ENCODE data around the gene SLC28A1.
A peak's percentile ranks its signal among the peaks of the same experiment; 100 is the strongest.

The SLC28A1 gene

GRCh38 chr15:84857418-84858004 lies 27.0 kb upstream of the SLC28A1 start:
- Histone ChIP-seq H3K23ac (ENCODE audit: low read length) (no peak overlapping the region), H3K36me3 (ENCODE audit: control insufficient read depth in 1 of 2, insufficient read depth in 2 of 2, low read length in 2 of 2) (peaks cover 37 to 45% of the 10 kb centered on the region in 2 experiments), H3K4me3 (ENCODE audit: low read depth, low read length) (no peak overlapping the region), H2AK5ac (ENCODE audit: low read length) (no peak overlapping the region), H3K9me3 (ENCODE audit: insufficient read depth, low read depth, low read length) (no peaks in the 10 kb centered on the region), H2BK5ac (ENCODE audit: low read depth, low read length, poor library complexity) (no peak overlapping the region), H3K4ac (ENCODE audit: low read depth, low read length) (no peak overlapping the region), H3K79me2 (ENCODE audit: control insufficient read depth, insufficient read depth, low read length, poor library complexity) (no peaks in the 10 kb centered on the region), H3K4me1 (ENCODE audit: control insufficient read depth in 1 of 2, insufficient read depth in 2 of 2, low read length in 2 of 2) (peaks cover 2 to 4% of the 10 kb centered on the region in 2 experiments), H3K14ac (ENCODE audit: low read length) (no peak overlapping the region), H3K27ac (ENCODE audit: low read depth, low read length) (no peak overlapping the region), H4K12ac (ENCODE audit: low read depth, low read length) (no peak overlapping the region), H2BK12ac (ENCODE audit: low read length) (no peak overlapping the region), H4K8ac (ENCODE audit: low read depth, low read length) (no peak overlapping the region), H3K18ac (ENCODE audit: low read length) (no peak overlapping the region), H2AFZ (ENCODE audit: insufficient read depth, low read length, poor library complexity) (no peak overlapping the region), H3K27me3 (ENCODE audit: insufficient read depth, low read length) (no peaks in the 10 kb centered on the region), H2BK120ac (ENCODE audit: insufficient read depth, low read length, poor library complexity) (no peak overlapping the region), H4K91ac (ENCODE audit: low read depth, low read length) (peak overlapping the region; percentile 15), H3K79me1 (ENCODE audit: low read length) (no peaks in the 10 kb centered on the region), H3K4me2 (ENCODE audit: low read length) (no peak overlapping the region), H3K9ac (ENCODE audit: low read length) (no peak overlapping the region)
- DNase-seq = no peak
- WGBS (ENCODE audit: extremely low coverage, insufficient coverage, insufficient read length) = no CpG with 5 or more reads among the region's 15 CpGs

- H3K79me1 ChIP-seq (ENCODE audit: low read length) = no peaks in the 10 kb centered on the region
- H3K4me2 ChIP-seq (ENCODE audit: low read length) = no peak overlapping the region
- peak in 1 of 2 donors; percentile 17 for DNase-seq
- H3K18ac ChIP-seq (ENCODE audit: low read length) = no peak overlapping the region
- no peak overlapping the region for H2BK5ac ChIP-seq (ENCODE audit: low read depth, low read length, poor library complexity)
- no peak overlapping the region for H3K4ac ChIP-seq (ENCODE audit: low read depth, low read length)
- no peaks in the 10 kb centered on the region for H3K27me3 ChIP-seq (ENCODE audit: insufficient read depth, low read length)
- no peak overlapping the region for H2BK12ac ChIP-seq (ENCODE audit: low read length)
- no peaks in the 10 kb centered on the region for H3K9me3 ChIP-seq (ENCODE audit: insufficient read depth, low read depth, low read length)
- H3K4me1 ChIP-seq (ENCODE audit: control insufficient read depth in 1 of 2, insufficient read depth in 2 of 2, low read length in 2 of 2) = peaks cover 2 to 4% of the 10 kb centered on the region in 2 experiments
- H3K27ac ChIP-seq (ENCODE audit: low read depth, low read length) = no peak overlapping the region
- no peak overlapping the region for H2AFZ ChIP-seq (ENCODE audit: insufficient read depth, low read length, poor library complexity)
- no peak overlapping the region for H4K12ac ChIP-seq (ENCODE audit: low read depth, low read length)
- H4K8ac ChIP-seq (ENCODE audit: low read depth, low read length) = no peak overlapping the region
- H3K4me3 ChIP-seq (ENCODE audit: low read depth, low read length) = no peak overlapping the region
- no peaks in the 10 kb centered on the region for H3K79me2 ChIP-seq (ENCODE audit: control insufficient read depth, insufficient read depth, low read length, poor library complexity)
- no peak overlapping the region for H3K23ac ChIP-seq (ENCODE audit: low read length)
- peaks cover 40 to 50% of the 10 kb centered on the region in 2 experiments for H3K36me3 ChIP-seq (ENCODE audit: control insufficient read depth in 1 of 2, insufficient read depth in 2 of 2, low read length in 2 of 2)
- no CpG with 5 or more reads among the region's 11 CpGs for WGBS (ENCODE audit: extremely low coverage, insufficient coverage, insufficient read length)
- H2AK5ac ChIP-seq (ENCODE audit: low read length) = no peak overlapping the region
- no peak overlapping the region for H2BK120ac ChIP-seq (ENCODE audit: insufficient read depth, low read length, poor library complexity)
- no peak overlapping the region for H3K14ac ChIP-seq (ENCODE audit: low read length)
- no peak overlapping the region for H3K9ac ChIP-seq (ENCODE audit: low read length)
- no peak overlapping the region for H4K91ac ChIP-seq (ENCODE audit: low read depth, low read length)
These were observed 26.2 kb upstream of the SLC28A1 start for GRCh38 chr15:84858231-84858630.

- H3K36me3 ChIP-seq (ENCODE audit: control insufficient read depth in 1 of 2, insufficient read depth in 2 of 2, low read length in 2 of 2) = peaks cover 44 to 56% of the 10 kb centered on the region in 2 experiments
- H3K18ac ChIP-seq (ENCODE audit: low read length) = no peak overlapping the region
- H3K9me3 ChIP-seq (ENCODE audit: insufficient read depth, low read depth, low read length) = no peaks in the 10 kb centered on the region
- H4K91ac ChIP-seq (ENCODE audit: low read depth, low read length) = no peak overlapping the region
- no peak overlapping the region for H3K9ac ChIP-seq (ENCODE audit: low read length)
- no peak overlapping the region for H2AFZ ChIP-seq (ENCODE audit: insufficient read depth, low read length, poor library complexity)
- H3K4me2 ChIP-seq (ENCODE audit: low read length) = no peak overlapping the region
- no peak overlapping the region for H3K27ac ChIP-seq (ENCODE audit: low read depth, low read length)
- H4K8ac ChIP-seq (ENCODE audit: low read depth, low read length) = no peak overlapping the region
- no CpG with 5 or more reads among the region's 8 CpGs for WGBS (ENCODE audit: extremely low coverage, insufficient coverage, insufficient read length)
- H3K4me3 ChIP-seq (ENCODE audit: low read depth, low read length) = no peak overlapping the region
- H2BK5ac ChIP-seq (ENCODE audit: low read depth, low read length, poor library complexity) = no peak overlapping the region
- H3K27me3 ChIP-seq (ENCODE audit: insufficient read depth, low read length) = no peaks in the 10 kb centered on the region
- no peak overlapping the region for H2BK12ac ChIP-seq (ENCODE audit: low read length)
- no peaks in the 10 kb centered on the region for H3K79me1 ChIP-seq (ENCODE audit: low read length)
- no peak overlapping the region for H3K14ac ChIP-seq (ENCODE audit: low read length)
- H2AK5ac ChIP-seq (ENCODE audit: low read length) = no peak overlapping the region
- H3K23ac ChIP-seq (ENCODE audit: low read length) = no peak overlapping the region
- peak; percentile 77 to 92 for DNase-seq
- H3K79me2 ChIP-seq (ENCODE audit: control insufficient read depth, insufficient read depth, low read length, poor library complexity) = no peaks in the 10 kb centered on the region
- H2BK120ac ChIP-seq (ENCODE audit: insufficient read depth, low read length, poor library complexity) = no peak overlapping the region
- no peak overlapping the region for H4K12ac ChIP-seq (ENCODE audit: low read depth, low read length)
- no peak overlapping the region for H3K4ac ChIP-seq (ENCODE audit: low read depth, low read length)
- H3K4me1 ChIP-seq (ENCODE audit: control insufficient read depth in 1 of 2, insufficient read depth in 2 of 2, low read length in 2 of 2) = peaks cover 4 to 10% of the 10 kb centered on the region in 2 experiments
These were observed 25.3 kb upstream of the SLC28A1 start for GRCh38 chr15:84859144-84859543.

- H3K23ac ChIP-seq (ENCODE audit: low read length) = no peak overlapping the region
- H3K79me1 ChIP-seq (ENCODE audit: low read length) = no peaks in the 10 kb centered on the region
- H3K4me2 ChIP-seq (ENCODE audit: low read length) = no peak overlapping the region
- no peak overlapping the region for H2BK12ac ChIP-seq (ENCODE audit: low read length)
- H4K91ac ChIP-seq (ENCODE audit: low read depth, low read length) = peak overlapping the region; percentile 1
- WGBS (ENCODE audit: extremely low coverage, insufficient coverage, insufficient read length) = no CpG with 5 or more reads among the region's 15 CpGs
- no peak for DNase-seq
- no peaks in the 10 kb centered on the region for H3K79me2 ChIP-seq (ENCODE audit: control insufficient read depth, insufficient read depth, low read length, poor library complexity)
- H3K36me3 ChIP-seq (ENCODE audit: control insufficient read depth in 1 of 2, insufficient read depth in 2 of 2, low read length in 2 of 2) = peaks cover 47 to 60% of the 10 kb centered on the region in 2 experiments
- peak overlapping the region; percentile 23 for H3K14ac ChIP-seq (ENCODE audit: low read length)
- no peak overlapping the region for H2BK5ac ChIP-seq (ENCODE audit: low read depth, low read length, poor library complexity)
- H2AK5ac ChIP-seq (ENCODE audit: low read length) = no peak overlapping the region
- H3K9ac ChIP-seq (ENCODE audit: low read length) = no peak overlapping the region
- no peak overlapping the region for H4K12ac ChIP-seq (ENCODE audit: low read depth, low read length)
- H3K27me3 ChIP-seq (ENCODE audit: insufficient read depth, low read length) = no peaks in the 10 kb centered on the region
- H3K4me1 ChIP-seq (ENCODE audit: control insufficient read depth in 1 of 2, insufficient read depth in 2 of 2, low read length in 2 of 2) = peaks cover 4 to 10% of the 10 kb centered on the region in 2 experiments
- H3K4ac ChIP-seq (ENCODE audit: low read depth, low read length) = no peak overlapping the region
- H3K27ac ChIP-seq (ENCODE audit: low read depth, low read length) = no peak overlapping the region
- H3K9me3 ChIP-seq (ENCODE audit: insufficient read depth, low read depth, low read length) = no peaks in the 10 kb centered on the region
- no peak overlapping the region for H3K4me3 ChIP-seq (ENCODE audit: low read depth, low read length)
- H2AFZ ChIP-seq (ENCODE audit: insufficient read depth, low read length, poor library complexity) = no peak overlapping the region
- H4K8ac ChIP-seq (ENCODE audit: low read depth, low read length) = no peak overlapping the region
- H2BK120ac ChIP-seq (ENCODE audit: insufficient read depth, low read length, poor library complexity) = no peak overlapping the region
- H3K18ac ChIP-seq (ENCODE audit: low read length) = peak overlapping the region; percentile 42
These were observed 24.8 kb upstream of the SLC28A1 start for GRCh38 chr15:84859651-84860050.

Data from trophoblast cell (in vitro differentiated cells and primary cell).